ENCODE measurements around the gene LRRFIP1.

LRRFIP1 gene

DNA sequence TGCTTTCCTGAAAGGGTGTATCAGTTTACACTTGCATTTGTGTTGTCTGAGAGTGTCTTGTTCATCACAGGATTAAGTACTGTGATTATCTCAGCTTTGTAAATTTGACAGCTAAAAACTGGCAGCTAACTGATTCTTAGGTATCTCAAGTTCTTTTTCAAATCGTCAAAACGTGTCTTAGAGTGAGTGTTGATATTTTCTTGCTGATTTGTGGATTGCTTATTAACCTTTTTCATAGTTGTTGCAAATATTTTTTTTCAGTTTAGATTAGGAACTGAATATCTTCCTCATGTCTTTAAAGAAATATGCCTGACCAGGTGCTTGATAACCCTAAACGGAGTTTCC is 41.9 kb downstream of the LRRFIP1 start:
- Histone ChIP-seq H3K36me3 (no peaks in the 10 kb centered on the region), H3K9me3 (replicated peaks in 1 of 11) (no peaks in the 10 kb centered on the region), H3K27ac (peak overlapping the region in 10 of 11 experiments; percentile 21 to 68 (median 52); a peak in 18 of 22 replicates), H4K20me1 (peaks cover 0 to 8% (median 0%) of the 10 kb centered on the region in 11 experiments; a peak in 7 of 22 replicates), H3K4me1 (peaks cover 63 to 100% (median 88%) of the 10 kb centered on the region in 10 experiments), H3K4me3 (peak overlapping the region in 2 of 10 experiments; percentile 5 to 12; a peak in 2 of 20 replicates), H3K27me3 (no peaks in the 10 kb centered on the region), H3K4me2 (peak overlapping the region; percentile 60 to 99 (median 96)), H3K9ac (peak overlapping the region in 9 of 11 experiments; percentile 4 to 62 (median 36); a peak in 13 of 22 replicates)
- TF ChIP-seq Cebpa-rat (IDR thresholded peaks at IDR 0.05): no peak

- Histone ChIP-seq H3K27ac (peak overlapping the region in 10 of 11 experiments; percentile 21 to 68 (median 52); a peak in 21 of 22 replicates), H3K9me3 (replicated peaks in 1 of 11) (no peaks in the 10 kb centered on the region), H3K4me3 (peak overlapping the region in 3 of 10 experiments; percentile 5 to 17 (median 12); a peak in 1 of 20 replicates), H3K4me1 (peaks cover 63 to 100% (median 88%) of the 10 kb centered on the region in 10 experiments), H3K36me3 (no peaks in the 10 kb centered on the region), H4K20me1 (peaks cover 0 to 8% (median 0%) of the 10 kb centered on the region in 11 experiments; a peak in 7 of 22 replicates), H3K4me2 (peak overlapping the region; percentile 60 to 99 (median 96)), H3K27me3 (no peaks in the 10 kb centered on the region), H3K9ac (peak overlapping the region in 9 of 11 experiments; percentile 4 to 62 (median 30); a peak in 15 of 22 replicates)
- TF ChIP-seq Cebpa-rat (IDR thresholded peaks at IDR 0.05): no peak
Observed at GRCh38 chr2:237669628-237670392, 42.4 kb downstream of the LRRFIP1 start.

DNA sequence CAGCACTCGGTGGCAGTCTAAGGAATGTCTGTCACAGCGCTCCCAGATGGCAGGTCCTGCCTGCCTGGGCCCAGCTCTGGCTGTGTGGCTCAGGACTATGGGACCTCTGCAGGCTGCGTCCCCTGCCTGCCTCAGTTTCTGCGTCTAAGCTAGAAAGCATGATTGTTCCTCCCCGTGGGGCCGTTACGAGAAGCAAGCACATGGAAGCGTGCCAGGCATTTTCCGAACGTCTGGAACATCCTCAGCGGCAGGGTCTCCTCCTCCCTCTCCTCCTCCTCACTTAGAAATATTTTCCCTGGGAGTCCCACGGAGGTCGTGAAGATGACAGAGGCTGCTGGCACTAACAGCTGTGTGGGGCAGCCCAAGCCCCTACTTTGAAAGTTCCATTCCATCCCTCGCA is 43.3 kb downstream of the LRRFIP1 start:
- no peak for TF ChIP-seq Cebpa-rat (IDR thresholded peaks at IDR 0.05)
- Histone ChIP-seq H3K4me3 (no peak overlapping the region), H3K27ac (peak overlapping the region in 5 of 11 experiments; percentile 38 to 68 (median 54); a peak in 6 of 22 replicates), H3K27me3 (no peaks in the 10 kb centered on the region), H3K9me3 (replicated peaks in 1 of 11) (no peaks in the 10 kb centered on the region), H4K20me1 (peaks cover 0 to 8% (median 0%) of the 10 kb centered on the region in 11 experiments; a peak in 7 of 22 replicates), H3K4me1 (peaks cover 71 to 100% (median 92%) of the 10 kb centered on the region in 10 experiments), H3K36me3 (no peaks in the 10 kb centered on the region), H3K4me2 (peak overlapping the region; percentile 60 to 99 (median 96)), H3K9ac (peak overlapping the region in 4 of 11 experiments; percentile 30 to 62 (median 56); a peak in 6 of 22 replicates)

DNA sequence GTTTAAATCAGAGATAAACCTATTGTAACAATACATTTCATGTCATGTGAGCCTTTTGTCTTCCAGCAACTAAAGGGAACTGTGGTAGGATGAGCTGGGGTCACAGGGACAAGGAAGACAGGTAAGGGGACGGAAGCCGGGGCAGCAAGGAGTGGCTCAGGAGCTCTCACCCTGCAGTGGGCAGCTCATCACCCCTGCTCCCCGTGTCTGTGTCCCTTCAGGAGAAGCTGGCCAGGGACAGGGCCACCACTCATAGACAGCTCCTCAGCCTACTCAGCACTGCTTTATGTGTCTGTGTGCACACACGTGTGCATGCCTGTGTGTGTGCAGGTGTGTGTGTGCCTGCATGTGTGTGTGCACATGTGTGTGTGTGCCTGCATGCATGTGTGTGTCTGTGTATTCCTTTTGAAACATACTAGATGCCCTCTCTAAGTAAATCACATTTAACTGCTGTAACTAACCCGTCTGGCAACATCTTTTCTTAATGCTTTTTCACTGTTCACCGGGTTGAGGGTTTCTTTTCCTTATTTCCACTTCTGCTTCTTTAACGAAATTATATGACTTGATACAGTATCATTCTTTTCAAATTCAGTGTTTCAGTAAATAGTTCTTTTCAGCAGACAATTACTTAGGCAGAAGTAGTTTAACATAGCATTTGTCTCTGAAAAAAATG is 44.2 kb downstream of the LRRFIP1 start:
- Histone ChIP-seq H3K4me1 (peaks cover 80 to 100% (median 92%) of the 10 kb centered on the region in 10 experiments), H3K27ac (peak overlapping the region in 1 of 11 experiments; percentile 7; a peak in 1 of 22 replicates)
- TF ChIP-seq Cebpa-rat (IDR thresholded peaks at IDR 0.05): no peak

GRCh38 chr2:237672731-237673129 is 45.3 kb downstream of the LRRFIP1 start:
- no peaks in the 10 kb centered on the region for H3K27me3 ChIP-seq
- peaks cover 0 to 8% (median 0%) of the 10 kb centered on the region in 11 experiments; a peak in 7 of 22 replicates for H4K20me1 ChIP-seq
- H3K9me3 ChIP-seq (replicated peaks in 1 of 11): no peaks in the 10 kb centered on the region
- H3K9ac ChIP-seq: peak overlapping the region; percentile 74 to 89 (median 79); a peak in 21 of 22 replicates
- H3K4me3 ChIP-seq: peak overlapping the region in 7 of 10 experiments; percentile 50 to 70 (median 57); a peak in 14 of 20 replicates
- no peaks in the 10 kb centered on the region for H3K36me3 ChIP-seq
- peaks cover 91 to 100% (median 100%) of the 10 kb centered on the region in 10 experiments for H3K4me1 ChIP-seq
- H3K27ac ChIP-seq: peak overlapping the region; percentile 74 to 98 (median 91)
- no peak for TF ChIP-seq Cebpa-rat (IDR thresholded peaks at IDR 0.05)
- peak overlapping the region; percentile 95 to 99 (median 96) for H3K4me2 ChIP-seq

More for the DNA sequence above, 44.2 kb downstream of the LRRFIP1 start:
- Histone ChIP-seq H3K4me2 (peak overlapping the region; percentile 60 to 99 (median 96)), H3K4me3 (no peak overlapping the region), H3K36me3 (no peaks in the 10 kb centered on the region), H3K27me3 (no peaks in the 10 kb centered on the region), H4K20me1 (peaks cover 0 to 8% (median 0%) of the 10 kb centered on the region in 11 experiments; a peak in 7 of 22 replicates), H3K9ac (peak overlapping the region in 3 of 11 experiments; percentile 62 to 83 (median 78); a peak in 4 of 22 replicates), H3K9me3 (replicated peaks in 1 of 11) (no peaks in the 10 kb centered on the region)

GRCh38 chr2:237673130-237674001 is 46.0 kb downstream of the LRRFIP1 start:
- Histone ChIP-seq H3K27me3 (no peaks in the 10 kb centered on the region), H3K4me1 (peaks cover 92 to 100% (median 99%) of the 10 kb centered on the region in 10 experiments), H3K9me3 (replicated peaks in 1 of 11) (no peaks in the 10 kb centered on the region), H3K9ac (peak overlapping the region; percentile 74 to 89 (median 79)), H3K4me3 (peak overlapping the region; percentile 42 to 70 (median 56)), H3K4me2 (peak overlapping the region; percentile 95 to 99 (median 96)), H3K27ac (peak overlapping the region; percentile 74 to 98 (median 91)), H4K20me1 (peaks cover 0 to 8% (median 0%) of the 10 kb centered on the region in 11 experiments; a peak in 7 of 22 replicates), H3K36me3 (no peaks in the 10 kb centered on the region)
- TF ChIP-seq Cebpa-rat (IDR thresholded peaks at IDR 0.05): no peak

DNA sequence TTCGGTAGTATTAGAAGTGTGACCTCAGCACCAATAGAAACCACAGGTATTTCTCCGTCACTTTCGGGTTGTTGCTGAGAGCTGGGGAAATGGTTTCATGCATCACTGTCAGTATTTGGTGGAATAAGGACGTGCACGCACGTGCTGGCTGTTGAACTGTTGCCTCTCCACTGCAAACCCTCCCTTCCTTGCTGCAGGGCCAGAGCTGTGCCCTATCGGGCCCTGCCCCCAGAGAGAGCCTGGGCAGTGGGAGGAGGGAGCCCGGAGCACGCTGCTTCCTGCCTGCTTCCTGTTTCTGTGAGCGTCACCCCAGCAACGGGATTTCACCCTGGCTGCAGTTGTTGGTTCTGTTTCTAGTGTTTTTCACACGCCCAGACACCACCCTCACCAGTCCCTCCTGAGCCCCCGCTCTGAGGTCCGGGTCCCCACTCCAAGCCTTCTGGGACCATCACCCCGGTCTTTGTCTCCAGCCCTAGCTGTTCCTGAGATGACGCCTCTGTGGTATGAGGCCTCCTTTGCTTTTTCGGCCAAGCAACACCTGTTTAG is 47.4 kb downstream of the LRRFIP1 start:
- H3K4me2 ChIP-seq: peak overlapping the region; percentile 95 to 99 (median 96)
- H4K20me1 ChIP-seq: peaks cover 0 to 8% (median 0%) of the 10 kb centered on the region in 11 experiments; a peak in 7 of 22 replicates
- peaks cover 91 to 99% (median 95%) of the 10 kb centered on the region in 10 experiments for H3K4me1 ChIP-seq
- no peaks in the 10 kb centered on the region for H3K36me3 ChIP-seq
- peak in 1 of 11 experiments; percentile 41; a peak in 1 of 22 replicates for TF ChIP-seq Cebpa-rat (IDR thresholded peaks at IDR 0.05)
- no peaks in the 10 kb centered on the region for H3K27me3 ChIP-seq
- H3K4me3 ChIP-seq: peak overlapping the region; percentile 33 to 66 (median 52)
- peak overlapping the region; percentile 87 to 98 (median 91) for H3K27ac ChIP-seq
- no peaks in the 10 kb centered on the region for H3K9me3 ChIP-seq (replicated peaks in 1 of 11)
- H3K9ac ChIP-seq: peak overlapping the region; percentile 74 to 89 (median 79)

Measured in BLaER1 treated with 17β-estradiol and CSF1 and Interleukin-3, amounts not matched to agents 10 nM and 100 nM (cell line).